BJ (cell line): ENCODE data around the gene PROC. TPM values are rescaled to one million over a fixed set of nuclear protein-coding genes. Genes with fewer than 3 reads are reported as not detected.

Experiments
- CTCF ChIA-PET: fragments of 350-600 bp; formaldehyde crosslinking; extraction: SDS; loops from one replicate; lab custom pipeline; 2021; ENCODE audit warnings: antibody characterized with exemption, inconsistent platforms; lab: Yijun Ruan, JAX
- POLR2A ChIA-PET: fragments of 300-600 bp; sonication (Branson Sonifier 250); formaldehyde crosslinking; extraction: SDS; loops from one replicate; lab custom pipeline; 2021; ENCODE audit warnings: antibody characterized with exemption; lab: Charles Lee
- DNase-seq: peaks from one replicate; pipeline ENCODE4 v3.0.0-alpha.2; 2011; ENCODE audit warnings: low read depth
- H3K27me3 ChIP-seq: 2 replicates; pipeline ENCODE4 v1.6.0; 2011; ENCODE audit warnings: low read length; ENCODE audit not compliant: control insufficient read depth, insufficient read depth
- H3K36me3 ChIP-seq: 2 replicates; pipeline ENCODE4 v1.5.1; 2011; ENCODE audit warnings: low read length; ENCODE audit not compliant: control insufficient read depth, insufficient read depth
- H3K4me3 ChIP-seq: 2 replicates; pipeline ENCODE4 v1.5.1; 2011; ENCODE audit warnings: low read depth, mild to moderate bottlenecking, control low read depth, low read length
- polyA plus RNA-seq: library from polyadenylated mRNA; depleted of rRNA; stranded (reverse); fragments of >200 nt; gene quantifications from 2 replicates; pipeline ENCODE4 v1.2.3, GENCODE V29; 2011
- TF ChIP-seq, protein P1 (sequence below): IDR thresholded peaks from 2 replicates; pipeline ENCODE4 v1.5.1; 2011; ENCODE audit warnings: low read depth, mild to moderate bottlenecking, control low read depth, inconsistent platforms, low read length, moderate library complexity; ENCODE audit not compliant: insufficient read depth

The PROC gene
- polyA plus RNA-seq, 1 experiment = 0.11 TPM

DNA sequence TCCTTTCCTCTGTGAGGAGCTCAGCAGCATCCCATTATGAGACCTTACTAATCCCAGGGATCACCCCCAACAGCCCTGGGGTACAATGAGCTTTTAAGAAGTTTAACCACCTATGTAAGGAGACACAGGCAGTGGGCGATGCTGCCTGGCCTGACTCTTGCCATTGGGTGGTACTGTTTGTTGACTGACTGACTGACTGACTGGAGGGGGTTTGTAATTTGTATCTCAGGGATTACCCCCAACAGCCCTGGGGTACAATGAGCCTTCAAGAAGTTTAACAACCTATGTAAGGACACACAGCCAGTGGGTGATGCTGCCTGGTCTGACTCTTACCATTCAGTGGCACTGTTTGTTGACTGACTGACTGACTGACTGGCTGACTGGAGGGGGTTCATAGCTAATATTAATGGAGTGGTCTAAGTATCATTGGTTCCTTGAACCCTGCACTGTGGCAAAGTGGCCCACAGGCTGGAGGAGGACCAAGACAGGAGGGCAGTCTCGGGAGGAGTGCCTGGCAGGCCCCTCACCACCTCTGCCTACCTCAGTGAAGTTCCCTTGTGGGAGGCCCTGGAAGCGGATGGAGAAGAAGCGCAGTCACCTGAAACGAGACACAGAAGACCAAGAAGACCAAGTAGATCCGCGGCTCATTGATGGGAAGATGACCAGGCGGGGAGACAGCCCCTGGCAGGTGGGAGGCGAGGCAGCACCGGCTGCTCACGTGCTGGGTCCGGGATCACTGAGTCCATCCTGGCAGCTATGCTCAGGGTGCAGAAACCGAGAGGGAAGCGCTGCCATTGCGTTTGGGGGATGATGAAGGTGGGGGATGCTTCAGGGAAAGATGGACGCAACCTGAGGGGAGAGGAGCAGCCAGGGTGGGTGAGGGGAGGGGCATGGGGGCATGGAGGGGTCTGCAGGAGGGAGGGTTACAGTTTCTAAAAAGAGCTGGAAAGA, 7.6 kb downstream of the PROC start:
- ChIA-PET POLR2A (no interaction called here), CTCF (interaction anchor here (0.8 to 1.4 kb wide), 2 partner anchors 12 to 37 kb away, joined by 3 read pairs; no protein-coding TSS in a partner anchor)
- H3K36me3 ChIP-seq = no peaks in the 10 kb centered on the region
- no peak overlapping the region for H3K4me3 ChIP-seq
- H3K27me3 ChIP-seq = peaks cover 9% of the 10 kb centered on the region
- DNase-seq = no peak
- TF ChIP-seq, protein P1, sequence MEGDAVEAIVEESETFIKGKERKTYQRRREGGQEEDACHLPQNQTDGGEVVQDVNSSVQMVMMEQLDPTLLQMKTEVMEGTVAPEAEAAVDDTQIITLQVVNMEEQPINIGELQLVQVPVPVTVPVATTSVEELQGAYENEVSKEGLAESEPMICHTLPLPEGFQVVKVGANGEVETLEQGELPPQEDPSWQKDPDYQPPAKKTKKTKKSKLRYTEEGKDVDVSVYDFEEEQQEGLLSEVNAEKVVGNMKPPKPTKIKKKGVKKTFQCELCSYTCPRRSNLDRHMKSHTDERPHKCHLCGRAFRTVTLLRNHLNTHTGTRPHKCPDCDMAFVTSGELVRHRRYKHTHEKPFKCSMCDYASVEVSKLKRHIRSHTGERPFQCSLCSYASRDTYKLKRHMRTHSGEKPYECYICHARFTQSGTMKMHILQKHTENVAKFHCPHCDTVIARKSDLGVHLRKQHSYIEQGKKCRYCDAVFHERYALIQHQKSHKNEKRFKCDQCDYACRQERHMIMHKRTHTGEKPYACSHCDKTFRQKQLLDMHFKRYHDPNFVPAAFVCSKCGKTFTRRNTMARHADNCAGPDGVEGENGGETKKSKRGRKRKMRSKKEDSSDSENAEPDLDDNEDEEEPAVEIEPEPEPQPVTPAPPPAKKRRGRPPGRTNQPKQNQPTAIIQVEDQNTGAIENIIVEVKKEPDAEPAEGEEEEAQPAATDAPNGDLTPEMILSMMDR = no peak

DNA sequence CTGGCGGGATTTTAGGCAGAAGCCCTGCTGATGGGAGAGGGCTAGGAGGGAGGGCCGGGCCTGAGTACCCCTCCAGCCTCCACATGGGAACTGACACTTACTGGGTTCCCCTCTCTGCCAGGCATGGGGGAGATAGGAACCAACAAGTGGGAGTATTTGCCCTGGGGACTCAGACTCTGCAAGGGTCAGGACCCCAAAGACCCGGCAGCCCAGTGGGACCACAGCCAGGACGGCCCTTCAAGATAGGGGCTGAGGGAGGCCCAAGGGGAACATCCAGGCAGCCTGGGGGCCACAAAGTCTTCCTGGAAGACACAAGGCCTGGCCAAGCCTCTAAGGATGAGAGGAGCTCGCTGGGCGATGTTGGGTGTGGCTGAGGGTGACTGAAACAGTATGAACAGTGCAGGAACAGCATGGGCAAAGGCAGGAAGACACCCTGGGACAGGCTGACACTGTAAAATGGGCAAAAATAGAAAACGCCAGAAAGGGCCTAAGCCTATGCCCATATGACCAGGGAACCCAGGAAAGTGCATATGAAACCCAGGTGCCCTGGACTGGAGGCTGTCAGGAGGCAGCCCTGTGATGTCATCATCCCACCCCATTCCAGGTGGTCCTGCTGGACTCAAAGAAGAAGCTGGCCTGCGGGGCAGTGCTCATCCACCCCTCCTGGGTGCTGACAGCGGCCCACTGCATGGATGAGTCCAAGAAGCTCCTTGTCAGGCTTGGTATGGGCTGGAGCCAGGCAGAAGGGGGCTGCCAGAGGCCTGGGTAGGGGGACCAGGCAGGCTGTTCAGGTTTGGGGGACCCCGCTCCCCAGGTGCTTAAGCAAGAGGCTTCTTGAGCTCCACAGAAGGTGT, 8.5 kb downstream of the PROC start:
- ChIA-PET CTCF (interaction anchor here (1.4 kb wide), 1 partner anchor 13 kb away, joined by 3 read pairs; no protein-coding TSS in a partner anchor), POLR2A (no interaction called here)
- H3K36me3 ChIP-seq = no peaks in the 10 kb centered on the region
- H3K27me3 ChIP-seq = peaks cover 9% of the 10 kb centered on the region
- no peak for DNase-seq
- TF ChIP-seq, protein P1 = no peak
- H3K4me3 ChIP-seq = no peak overlapping the region

DNA sequence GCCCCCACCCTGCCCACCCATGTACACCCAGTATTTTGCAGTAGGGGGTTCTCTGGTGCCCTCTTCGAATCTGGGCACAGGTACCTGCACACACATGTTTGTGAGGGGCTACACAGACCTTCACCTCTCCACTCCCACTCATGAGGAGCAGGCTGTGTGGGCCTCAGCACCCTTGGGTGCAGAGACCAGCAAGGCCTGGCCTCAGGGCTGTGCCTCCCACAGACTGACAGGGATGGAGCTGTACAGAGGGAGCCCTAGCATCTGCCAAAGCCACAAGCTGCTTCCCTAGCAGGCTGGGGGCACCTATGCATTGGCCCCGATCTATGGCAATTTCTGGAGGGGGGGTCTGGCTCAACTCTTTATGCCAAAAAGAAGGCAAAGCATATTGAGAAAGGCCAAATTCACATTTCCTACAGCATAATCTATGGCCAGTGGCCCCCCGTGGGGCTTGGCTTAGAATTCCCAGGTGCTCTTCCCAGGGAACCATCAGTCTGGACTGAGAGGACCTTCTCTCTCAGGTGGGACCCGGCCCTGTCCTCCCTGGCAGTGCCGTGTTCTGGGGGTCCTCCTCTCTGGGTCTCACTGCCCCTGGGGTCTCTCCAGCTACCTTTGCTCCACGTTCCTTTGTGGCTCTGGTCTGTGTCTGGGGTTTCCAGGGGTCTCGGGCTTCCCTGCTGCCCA, 9.3 kb downstream of the PROC start:
- CTCF ChIA-PET = no interaction called here
- Histone ChIP-seq H3K36me3 (no peaks in the 10 kb centered on the region), H3K4me3 (no peak overlapping the region), H3K27me3 (peaks cover 4% of the 10 kb centered on the region)
- TF ChIP-seq, protein P1 = no peak
- DNase-seq = no peak
- POLR2A ChIA-PET = no interaction called here

DNA sequence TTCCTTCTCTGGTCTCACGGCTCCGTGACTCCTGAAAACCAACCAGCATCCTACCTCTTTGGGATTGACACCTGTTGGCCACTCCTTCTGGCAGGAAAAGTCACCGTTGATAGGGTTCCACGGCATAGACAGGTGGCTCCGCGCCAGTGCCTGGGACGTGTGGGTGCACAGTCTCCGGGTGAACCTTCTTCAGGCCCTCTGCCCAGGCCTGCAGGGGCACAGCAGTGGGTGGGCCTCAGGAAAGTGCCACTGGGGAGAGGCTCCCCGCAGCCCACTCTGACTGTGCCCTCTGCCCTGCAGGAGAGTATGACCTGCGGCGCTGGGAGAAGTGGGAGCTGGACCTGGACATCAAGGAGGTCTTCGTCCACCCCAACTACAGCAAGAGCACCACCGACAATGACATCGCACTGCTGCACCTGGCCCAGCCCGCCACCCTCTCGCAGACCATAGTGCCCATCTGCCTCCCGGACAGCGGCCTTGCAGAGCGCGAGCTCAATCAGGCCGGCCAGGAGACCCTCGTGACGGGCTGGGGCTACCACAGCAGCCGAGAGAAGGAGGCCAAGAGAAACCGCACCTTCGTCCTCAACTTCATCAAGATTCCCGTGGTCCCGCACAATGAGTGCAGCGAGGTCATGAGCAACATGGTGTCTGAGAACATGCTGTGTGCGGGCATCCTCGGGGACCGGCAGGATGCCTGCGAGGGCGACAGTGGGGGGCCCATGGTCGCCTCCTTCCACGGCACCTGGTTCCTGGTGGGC, 10.0 kb downstream of the PROC start:
- CTCF ChIA-PET = interaction anchor here (0.7 kb wide), 1 partner anchor 51 kb away, joined by 3 read pairs; no protein-coding TSS in a partner anchor

More for the DNA sequence above, 10.0 kb downstream of the PROC start:
- H3K4me3 ChIP-seq = no peak overlapping the region
- POLR2A ChIA-PET = no interaction called here
- H3K27me3 ChIP-seq = peaks cover 1% of the 10 kb centered on the region; the same call in 1 of the 2 replicates
- DNase-seq = no peak
- H3K36me3 ChIP-seq = no peaks in the 10 kb centered on the region
- TF ChIP-seq, protein P1 = no peak
